Lung microvascular endothelial cell (primary cell): ENCODE results near the gene ZNF333. TPM values are rescaled to one million over a fixed set of nuclear protein-coding genes. Genes with fewer than 3 reads are reported as not detected.

Source experiments
- total RNA-seq: library from RNA; depleted of rRNA; stranded (reverse); fragments of >200 nt; gene quantifications from 2 replicates; pipeline ENCODE4 v1.2.1, GENCODE V29; 2014

Gene ZNF333
- total RNA-seq, 1 donor from 2014 or later: 8.7 TPM

Other genes starting within 250 kb of the ZNF333 start
- under 0.01 and 0.20 TPM in 2 replicates for gene PTGER1, start 214.7 kb upstream of the ZNF333 start, total RNA-seq
- gene GIPC1, start 193.9 kb upstream of the ZNF333 start, total RNA-seq: 91.1 and 123 TPM in 2 replicates
- 20.7 and 28.4 TPM in 2 replicates for gene DNAJB1, start 171.7 kb upstream of the ZNF333 start, total RNA-seq
- 20.7 and 24.4 TPM in 2 replicates for gene TECR, start 160.5 kb upstream of the ZNF333 start, total RNA-seq
- gene NDUFB7, start 118.0 kb upstream of the ZNF333 start, total RNA-seq: 382 and 418 TPM in 2 replicates
- gene CLEC17A, start 107.0 kb upstream of the ZNF333 start, total RNA-seq: not detected in 2 replicates
- not detected in 2 replicates for gene ADGRE3, start 15.2 kb upstream of the ZNF333 start, total RNA-seq
- gene ADGRE2, start 88.5 kb downstream of the ZNF333 start, total RNA-seq: under 0.01 and 0.60 TPM in 2 replicates
- not detected in 2 replicates for gene OR7A5, start 145.1 kb downstream of the ZNF333 start, total RNA-seq
- not detected in 2 replicates for gene OR7C1, start 145.1 kb downstream of the ZNF333 start, total RNA-seq
- not detected in 2 replicates for gene OR7A10, start 158.9 kb downstream of the ZNF333 start, total RNA-seq
- not detected in 2 replicates for gene OR7A17, start 196.1 kb downstream of the ZNF333 start, total RNA-seq